Measurements from ENCODE around the gene ATXN7.
A peak's percentile ranks its signal among the peaks of the same experiment; 100 is the strongest.

ATXN7 gene

DNA sequence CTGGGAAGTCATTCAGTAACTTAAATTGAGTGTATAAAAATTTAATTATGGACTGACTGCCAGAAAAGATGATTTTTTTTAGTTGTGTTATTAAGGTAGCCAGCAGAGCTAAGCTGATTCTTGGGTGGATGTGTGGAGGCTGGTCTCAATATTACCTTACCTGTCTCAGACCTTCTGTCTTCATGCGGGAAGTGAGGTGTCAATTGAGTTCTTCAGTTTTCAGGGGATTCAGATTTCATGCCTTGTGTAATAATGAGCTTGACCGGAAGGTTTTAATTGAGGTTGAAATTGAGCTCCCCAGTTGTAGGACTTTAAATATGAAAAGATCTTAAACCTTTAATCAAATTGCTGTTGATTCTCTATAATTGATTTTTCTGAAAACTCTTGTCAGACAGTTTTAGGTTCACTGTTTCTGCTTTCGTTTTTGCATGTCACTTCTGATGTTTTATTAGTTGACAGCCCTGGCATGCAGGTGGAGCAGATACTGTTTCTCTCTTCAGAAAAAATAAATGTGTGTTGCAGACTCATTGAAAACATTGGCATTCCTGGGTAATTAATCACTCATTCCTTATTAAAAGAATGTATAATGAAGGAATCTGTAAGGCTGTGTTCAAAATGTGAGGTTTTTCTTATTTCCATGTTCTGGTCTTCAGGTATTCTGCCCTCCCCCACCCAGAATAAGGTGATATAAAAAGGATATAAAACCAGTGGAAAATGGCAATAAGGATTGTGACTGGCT is 105.1 kb downstream of the ATXN7 start:
- peak; percentile 41 for DNase-seq

DNA sequence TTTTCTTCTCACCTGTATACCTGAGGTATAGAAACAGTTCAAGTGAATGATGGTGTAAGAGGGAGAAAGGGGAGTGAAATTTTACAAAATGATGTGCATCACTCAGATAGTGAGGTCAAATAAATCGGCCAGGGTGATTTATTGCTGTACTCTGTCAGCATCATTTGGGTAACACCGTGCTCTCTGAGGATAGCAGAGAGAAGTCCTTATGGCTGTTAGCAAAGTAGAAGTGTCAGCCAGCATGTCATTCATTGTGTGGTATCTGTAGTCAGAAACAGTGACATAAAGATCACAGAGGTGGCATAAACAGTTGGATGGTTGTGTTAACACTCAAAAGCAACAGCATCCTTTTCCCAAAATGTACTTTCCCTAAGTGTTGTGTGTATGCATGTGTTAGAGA is 106.2 kb downstream of the ATXN7 start:
- DNase-seq: no peak

DNA sequence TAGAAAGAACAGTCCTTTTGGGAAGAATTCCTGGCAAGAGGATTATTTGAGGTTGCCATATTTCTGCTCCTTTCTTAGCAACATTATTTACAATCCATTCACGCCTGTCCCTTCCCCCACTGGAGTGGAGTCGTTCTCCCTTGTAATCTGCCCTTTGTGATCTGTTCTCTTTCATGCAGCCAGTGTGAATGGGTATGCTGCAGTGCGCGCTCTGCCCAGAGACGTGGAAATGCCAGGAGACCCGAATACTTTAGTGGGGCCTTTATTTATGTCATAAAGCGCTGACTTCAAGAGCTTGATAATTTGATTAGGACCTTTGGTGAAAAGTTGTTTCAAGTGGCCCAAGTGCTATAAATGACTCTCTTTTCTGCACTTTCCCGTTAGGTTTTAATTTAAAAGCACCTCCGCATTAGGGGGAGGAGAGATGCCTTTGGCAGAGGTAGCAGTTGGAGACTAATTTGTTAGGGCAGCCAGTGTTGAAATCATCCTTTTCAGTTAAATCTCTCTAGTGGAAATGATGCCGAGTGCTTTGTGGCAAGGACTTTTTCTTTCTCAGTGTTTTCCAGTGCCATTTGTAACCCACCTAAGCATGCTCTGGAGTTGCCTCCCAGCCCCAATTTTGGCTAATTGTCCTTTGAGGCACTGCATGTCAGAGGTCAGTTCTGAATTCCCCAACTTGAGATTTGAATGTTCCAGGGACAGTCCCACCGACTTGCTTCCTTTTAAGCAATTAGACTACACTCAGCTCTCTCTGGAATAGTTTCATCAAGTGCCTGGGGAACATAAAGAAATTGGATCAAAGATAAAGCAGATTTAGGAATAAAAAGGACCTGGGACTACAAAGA is 107.2 kb downstream of the ATXN7 start:
- no peak for DNase-seq

DNA sequence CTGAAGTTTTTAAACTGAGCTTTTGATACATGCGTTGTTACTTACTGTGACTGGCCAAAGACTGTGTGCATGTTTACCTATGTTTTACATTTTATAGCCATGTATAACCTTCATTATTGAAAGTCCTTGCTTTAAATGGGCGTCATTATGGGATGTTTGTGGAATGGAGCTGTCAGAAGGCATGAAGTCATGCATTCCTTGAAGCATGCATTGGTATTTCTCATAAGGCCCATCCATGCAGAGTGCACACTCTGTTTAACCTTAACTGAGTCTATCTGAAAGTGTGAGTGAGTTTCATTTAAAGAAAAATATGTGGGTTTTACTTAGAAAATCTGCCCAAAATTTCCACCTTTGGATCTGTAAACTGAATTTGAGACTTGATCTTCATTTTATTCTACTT is 108.5 kb downstream of the ATXN7 start:
- peak; percentile 76 for DNase-seq

DNA sequence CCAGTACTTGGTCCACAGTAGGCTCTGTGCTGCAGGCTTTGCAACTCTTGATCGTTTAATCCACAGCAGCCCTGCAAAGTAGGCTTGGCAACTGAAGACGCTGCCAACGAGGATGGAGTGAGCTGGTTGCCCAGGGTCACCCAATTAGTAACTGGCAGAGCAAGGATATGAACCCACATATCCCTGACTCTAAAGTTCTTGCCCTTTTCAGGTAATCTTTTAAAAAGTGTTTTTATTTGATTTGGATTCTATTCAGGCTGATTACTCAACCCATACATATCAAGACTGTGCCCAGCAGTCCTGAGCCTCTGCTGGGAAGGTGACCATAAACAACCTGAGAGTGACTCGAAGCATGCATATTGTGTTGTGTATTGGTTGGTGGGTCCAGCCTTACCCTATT is 109.3 kb downstream of the ATXN7 start:
- DNase-seq: no peak

DNA sequence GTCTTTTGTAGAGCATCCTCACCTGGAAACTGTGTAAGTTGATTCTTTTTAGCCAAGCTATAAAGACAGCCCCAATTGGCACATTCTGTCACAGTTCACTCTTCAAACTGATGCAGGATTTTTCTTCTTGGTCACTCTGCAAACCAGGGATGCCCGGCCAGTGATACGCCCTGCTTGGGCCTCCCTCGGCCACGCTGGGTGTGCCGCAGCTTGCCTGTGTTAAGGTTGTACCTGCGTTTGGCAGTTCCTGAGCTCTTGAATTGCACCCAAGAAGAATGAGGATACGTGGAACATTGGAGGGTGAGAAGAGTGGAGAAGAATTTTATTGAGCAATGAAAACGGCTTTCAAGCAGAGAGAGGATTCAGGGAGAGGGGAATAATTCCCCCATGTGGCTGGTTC is 109.7 kb downstream of the ATXN7 start:
- DNase-seq: no peak

DNA sequence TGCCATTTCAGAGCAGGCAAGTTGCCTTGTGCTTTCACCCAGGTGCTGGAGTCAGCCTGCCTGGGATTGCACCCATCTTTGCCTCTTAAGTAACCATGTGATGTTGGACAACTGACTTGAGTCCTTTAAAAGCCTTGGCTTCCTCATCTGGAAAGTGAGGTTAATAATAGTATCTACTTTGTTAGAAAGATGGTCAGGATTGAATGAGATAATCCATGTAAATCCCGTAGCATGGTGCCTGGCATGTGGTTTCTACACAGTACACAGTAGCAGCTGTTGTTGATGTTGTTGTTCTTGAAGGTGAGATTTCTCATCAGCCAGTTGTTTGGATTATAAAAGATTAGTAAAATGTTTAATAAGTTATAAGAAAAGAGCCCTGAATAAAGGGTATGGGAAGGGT is 110.8 kb downstream of the ATXN7 start:
- no peak for DNase-seq

DNA sequence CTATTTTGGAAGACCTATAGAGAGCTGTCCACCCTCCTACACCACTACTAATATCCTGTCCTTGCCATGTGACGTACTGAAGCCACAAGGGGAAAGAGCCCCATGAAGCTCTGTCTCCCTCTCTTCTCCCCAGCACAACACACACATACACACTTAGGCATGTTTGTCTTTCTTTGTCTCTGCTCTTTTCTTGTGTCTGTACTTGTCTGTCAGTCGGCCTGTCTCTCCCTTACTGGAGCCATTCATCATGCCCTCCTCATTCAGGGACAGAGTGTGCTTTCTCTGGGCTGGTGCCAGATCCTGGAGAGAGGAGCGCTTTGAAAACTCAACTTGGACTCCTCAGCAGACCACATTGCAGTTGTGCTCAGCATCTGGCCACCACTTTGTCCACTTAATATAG is 112.1 kb downstream of the ATXN7 start:
- DNase-seq: peak; percentile 54

DNA sequence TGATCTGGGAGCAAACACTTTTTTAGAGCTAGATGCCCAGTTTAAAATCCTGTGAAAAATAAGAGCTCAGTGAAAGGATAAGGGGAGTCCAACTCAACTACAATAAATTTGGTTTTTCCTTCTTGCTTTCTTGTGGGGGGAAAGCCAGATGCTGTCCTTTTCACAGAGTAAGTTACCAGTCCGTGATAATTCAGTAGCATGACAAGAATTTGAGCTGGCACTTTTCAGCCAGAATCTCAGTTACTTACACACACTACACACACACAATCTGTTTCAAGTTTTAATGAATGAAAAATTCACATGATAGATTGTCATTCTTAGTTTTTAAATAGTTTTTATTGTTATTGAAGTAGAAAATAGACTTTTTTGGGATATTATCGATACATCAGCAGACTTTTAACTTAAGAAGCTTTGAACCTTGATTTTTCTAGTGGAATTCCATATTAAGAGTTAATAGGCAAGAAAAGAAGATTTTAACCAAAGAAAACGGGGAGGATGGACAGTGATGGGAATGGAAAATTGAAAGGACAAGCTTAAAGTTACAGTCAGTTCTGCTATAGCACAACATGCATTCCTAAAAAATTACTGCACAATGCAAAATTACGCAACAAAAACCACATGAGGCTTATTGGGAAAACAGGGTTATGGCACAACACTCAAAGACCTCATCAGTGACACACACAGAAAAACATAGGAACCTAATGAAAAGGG is 112.6 kb downstream of the ATXN7 start:
- peak; percentile 92 for DNase-seq

DNA sequence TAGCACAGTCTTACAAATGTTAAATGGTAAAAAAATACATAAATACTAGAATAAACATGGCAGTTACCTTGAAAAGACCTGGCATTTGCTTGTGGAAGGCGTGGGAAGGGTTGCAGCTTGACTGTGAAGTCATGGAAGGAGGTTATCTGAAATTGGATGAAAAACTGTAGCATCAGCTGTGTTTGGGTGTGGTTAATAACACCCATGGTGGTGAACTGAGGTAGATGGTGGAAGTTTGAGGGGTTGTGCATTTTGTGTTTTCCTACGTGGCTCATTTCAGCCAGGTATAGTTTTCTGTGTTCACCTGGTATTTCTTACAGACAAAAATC is 113.2 kb downstream of the ATXN7 start:
- no peak for DNase-seq

DNA sequence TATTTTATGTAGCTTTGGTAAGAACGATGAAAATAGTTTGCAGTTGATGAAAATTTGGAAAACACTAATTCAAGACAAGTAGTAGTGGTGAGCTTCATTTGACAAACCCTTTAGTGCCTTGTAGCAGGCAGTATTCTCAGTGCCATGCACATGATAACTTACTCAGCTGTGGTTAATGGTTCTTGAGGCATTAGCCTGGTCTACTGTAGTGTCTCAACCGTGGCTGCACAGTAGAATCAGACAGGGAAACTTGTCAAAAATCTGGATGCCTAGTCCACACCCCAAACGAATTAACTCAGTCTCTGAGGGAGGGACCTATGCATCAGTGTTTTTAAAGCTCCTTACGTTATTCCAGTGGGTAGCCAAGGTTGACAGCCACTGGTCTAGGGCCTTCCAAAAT is 114.2 kb downstream of the ATXN7 start:
- no peak for DNase-seq

DNA sequence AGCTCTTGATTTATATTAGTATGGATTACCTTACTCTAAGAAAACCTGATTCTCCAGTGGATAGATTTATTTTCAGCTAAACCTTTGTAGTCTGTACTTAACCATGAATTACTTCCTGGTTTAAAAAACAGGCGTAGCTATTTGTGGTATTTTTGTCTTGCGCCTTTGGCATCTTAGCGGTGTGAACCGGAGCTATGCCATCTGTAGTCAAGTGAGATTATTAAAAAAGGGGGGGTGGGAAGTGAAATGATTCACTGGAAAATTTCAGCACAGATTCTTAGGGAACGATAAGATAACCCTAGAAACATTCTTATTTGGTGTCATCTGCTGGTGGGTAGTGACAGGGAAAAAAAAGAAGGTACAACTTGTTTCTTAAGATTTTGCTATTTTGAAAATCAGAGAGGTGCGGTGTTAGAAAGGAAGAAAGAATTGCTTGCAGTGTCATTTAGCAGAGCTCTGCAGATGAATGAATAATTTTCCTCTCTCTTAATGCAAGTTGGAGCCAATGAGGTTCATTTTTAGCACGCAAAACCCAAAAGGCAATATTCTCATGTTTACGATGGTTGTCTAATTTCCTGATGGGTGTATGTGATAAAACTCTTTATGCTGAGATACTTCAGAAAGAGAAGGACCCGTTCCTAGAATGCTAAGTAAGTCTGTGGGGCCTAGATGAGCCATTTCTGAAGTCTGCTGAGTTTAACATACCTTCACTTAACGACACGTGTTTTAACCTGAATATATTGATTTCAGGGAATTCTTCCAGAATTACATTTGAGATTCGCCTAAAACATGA is 115.6 kb downstream of the ATXN7 start:
- peak; percentile 23 for DNase-seq

DNA sequence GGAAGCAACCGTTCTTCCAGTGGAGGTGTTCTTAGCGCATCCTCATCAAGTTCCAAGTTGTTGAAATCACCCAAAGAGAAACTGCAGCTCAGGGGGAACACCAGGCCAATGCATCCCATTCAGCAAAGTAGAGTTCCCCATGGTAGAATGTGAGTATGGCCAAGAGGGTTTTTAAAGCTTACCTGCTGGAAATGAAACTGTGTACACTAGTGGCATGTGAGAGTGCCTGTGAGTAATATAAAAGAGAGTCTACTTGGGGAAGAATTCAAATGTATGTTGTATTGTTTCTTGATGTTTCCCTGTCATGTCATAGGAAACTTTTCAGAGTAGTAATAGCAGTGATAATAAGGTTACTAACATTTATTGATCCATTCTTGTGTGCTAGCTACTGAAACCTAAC is 116.4 kb downstream of the ATXN7 start:
- DNase-seq: no peak

DNA sequence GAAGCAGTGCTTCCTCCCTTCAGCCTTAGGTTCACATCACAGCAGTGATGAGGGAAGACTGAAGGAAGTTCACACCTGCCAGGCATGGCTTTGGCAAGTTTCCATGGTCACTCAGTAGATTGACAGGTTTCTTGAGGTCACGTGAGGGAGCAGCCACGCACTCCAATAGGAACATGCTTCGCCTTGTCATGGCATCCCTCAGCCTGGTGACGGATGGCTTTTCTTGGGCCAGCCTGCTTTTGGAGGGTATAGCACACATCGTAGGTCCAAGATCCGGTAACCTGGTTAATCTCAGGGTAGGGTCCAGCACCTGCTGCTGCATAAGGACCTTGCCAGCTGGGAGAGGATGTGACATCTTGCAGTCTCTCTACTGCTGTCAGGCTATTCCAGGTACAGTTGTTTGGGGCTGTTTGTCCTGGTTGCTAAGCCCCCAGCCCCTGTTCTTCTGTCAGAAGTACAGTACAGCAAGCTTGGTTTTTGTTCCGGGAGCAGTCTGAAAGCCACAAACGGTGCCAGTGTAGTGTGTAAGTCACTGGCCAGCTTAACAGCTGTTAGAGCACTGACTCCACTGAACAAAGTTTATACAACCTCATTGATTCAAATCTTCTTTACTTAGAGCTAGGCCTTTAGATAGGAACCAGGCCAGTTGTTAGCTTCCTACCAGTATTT is 117.3 kb downstream of the ATXN7 start:
- DNase-seq: no peak

DNA sequence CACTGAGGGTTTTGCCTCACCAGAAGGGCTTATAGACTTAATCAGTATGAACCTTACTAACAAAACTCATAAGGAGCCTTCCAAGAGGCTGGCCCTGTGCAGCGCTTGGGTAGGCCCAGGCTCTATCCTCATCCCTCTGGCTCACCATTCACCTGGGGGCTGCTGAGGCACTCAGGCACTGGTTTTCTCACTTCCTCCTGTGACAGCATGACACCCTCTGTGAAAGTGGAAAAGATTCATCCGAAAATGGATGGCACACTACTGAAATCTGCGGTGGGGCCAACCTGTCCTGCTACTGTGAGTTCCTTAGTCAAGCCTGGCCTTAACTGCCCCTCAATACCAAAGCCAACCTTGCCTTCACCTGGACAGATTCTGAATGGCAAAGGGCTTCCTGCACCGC is 118.3 kb downstream of the ATXN7 start:
- no peak for DNase-seq

DNA sequence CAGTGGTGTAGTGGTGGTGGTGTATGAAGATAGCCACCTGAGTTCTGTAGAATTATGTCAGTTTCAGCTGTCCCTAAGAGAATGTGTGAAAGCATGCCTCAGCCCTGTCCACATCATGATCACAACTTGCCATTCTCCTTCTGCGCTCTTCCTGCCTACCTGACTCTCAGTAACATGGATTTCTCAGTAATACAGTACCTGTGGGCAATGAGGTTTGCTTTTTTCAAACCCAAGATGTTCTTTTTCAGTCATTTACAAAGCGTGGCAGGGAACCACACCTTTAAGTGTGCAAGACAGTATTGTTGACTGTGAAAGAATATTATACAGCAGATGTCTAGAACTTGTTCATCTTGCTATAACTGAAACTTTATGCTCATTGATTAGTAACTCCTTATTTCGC is 120.7 kb downstream of the ATXN7 start:
- DNase-seq: no peak

DNA sequence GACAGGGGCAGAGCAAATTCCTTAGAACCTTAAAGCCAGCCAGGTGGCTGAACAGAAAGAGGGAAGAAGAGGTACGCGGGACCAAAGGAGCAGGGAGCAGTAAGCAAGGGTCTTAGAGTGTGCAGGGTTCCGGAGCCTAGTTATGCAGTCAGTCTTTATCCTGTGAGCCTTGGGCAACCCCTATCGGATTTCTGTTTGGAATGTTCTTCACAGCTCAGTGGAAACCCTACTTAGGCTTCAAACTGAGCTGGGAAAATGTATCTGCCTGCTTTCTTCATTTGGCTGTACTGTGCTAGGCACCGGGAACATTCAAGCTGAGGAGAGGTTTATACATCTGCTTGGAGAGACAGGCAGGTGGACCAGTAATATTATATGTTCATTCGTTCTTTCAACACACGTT is 122.5 kb downstream of the ATXN7 start:
- no peak for DNase-seq

DNA sequence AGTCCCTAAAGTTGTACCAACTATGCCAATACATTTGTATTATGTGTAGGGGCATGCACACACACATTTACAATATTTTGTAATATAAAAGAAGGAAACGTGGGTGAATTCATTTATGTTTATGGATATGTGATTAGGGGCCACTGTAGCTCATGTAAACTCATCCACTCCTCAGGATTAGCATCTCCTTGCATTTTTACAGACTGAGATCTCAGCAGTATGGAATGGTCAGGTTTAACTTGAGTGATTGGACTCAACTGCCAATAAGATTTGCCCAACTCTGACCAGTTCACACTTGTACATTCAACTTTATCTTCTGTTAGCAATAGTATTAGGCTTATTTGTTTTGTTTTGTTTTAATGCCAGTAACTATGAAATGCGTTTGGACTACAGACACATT is 123.2 kb downstream of the ATXN7 start:
- DNase-seq: no peak

DNA sequence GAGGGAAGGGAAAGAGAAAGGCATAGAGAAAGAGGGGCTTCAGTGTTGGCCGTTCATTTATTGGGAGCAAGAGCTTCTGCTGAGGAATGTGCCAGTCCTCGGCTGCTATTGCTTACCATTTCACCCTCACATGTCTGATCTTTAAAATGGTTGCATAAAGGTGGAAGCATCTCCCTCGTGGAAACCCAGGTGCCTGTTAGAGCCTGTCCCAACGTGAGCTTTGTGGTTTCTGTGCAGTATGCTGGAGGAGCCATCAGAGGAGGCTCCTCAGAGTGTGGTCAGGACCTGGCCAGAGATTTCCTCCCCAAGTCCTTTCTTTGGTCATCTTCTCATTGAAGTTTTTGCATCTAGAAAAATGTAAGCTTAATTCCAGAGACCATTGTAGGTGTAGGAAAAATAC is 125.3 kb downstream of the ATXN7 start:
- no peak for DNase-seq

DNA sequence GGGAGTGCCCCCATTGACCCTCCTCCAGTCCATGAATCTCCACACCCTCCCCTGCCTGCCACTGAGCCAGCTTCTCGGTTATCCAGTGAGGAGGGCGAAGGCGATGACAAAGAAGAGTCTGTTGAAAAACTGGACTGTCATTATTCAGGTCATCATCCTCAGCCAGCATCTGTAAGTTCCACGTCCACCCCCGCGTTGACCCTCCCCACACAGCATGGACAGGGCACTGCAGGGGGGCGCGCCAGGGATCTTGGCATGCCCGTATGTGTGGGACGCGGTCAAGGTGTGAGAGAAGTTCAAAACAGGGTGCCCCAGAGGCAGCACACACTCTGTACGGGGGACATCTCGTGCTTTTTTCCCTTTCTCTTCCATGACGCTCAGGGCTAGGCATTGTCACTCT is 126.5 kb downstream of the ATXN7 start:
- DNase-seq: no peak

DNA sequence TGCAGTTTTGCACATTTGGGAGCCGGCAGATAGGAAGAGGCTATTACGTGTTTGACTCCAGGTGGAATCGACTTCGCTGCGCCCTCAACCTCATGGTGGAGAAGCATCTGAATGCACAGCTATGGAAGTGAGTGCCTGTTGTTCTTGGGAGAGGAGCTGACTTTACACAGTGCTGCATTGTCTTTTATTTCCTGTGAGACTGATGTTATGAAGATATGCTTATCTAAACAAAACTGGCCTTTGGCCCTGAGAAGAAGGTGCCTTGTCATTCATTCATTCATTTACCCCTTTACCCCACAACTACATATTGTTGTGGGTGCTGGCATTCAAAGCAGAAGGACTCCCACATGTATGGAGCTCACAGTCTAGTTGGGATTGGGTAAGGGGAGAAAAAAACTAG is 127.1 kb downstream of the ATXN7 start:
- no peak for DNase-seq

DNA sequence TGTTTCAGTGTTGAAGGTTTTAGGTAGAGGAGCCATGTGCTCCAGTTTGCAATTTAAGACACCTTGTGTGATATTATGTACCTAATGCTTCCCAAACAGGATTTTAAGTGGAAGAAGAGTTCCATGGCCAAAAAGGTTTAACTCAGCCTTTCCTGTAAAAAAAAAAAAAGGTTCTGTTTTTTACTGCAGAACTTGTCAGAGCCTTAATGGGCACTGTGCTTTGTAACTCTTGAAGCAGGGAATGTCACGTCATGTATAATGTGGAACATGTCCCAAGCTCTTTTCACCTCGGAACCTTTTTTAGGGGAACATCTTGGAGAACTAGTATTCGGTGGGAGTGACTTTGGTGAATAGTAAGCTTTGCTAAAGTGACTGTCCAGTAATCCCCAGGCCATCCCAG is 128.0 kb downstream of the ATXN7 start:
- DNase-seq: no peak
